ENCODE data around the gene CANX. TPM values are rescaled to one million over a fixed set of nuclear protein-coding genes. Genes with fewer than 3 reads are reported as not detected.

CANX gene
- total RNA-seq, 1 donor from 2014 or later = 574 TPM

DNA sequence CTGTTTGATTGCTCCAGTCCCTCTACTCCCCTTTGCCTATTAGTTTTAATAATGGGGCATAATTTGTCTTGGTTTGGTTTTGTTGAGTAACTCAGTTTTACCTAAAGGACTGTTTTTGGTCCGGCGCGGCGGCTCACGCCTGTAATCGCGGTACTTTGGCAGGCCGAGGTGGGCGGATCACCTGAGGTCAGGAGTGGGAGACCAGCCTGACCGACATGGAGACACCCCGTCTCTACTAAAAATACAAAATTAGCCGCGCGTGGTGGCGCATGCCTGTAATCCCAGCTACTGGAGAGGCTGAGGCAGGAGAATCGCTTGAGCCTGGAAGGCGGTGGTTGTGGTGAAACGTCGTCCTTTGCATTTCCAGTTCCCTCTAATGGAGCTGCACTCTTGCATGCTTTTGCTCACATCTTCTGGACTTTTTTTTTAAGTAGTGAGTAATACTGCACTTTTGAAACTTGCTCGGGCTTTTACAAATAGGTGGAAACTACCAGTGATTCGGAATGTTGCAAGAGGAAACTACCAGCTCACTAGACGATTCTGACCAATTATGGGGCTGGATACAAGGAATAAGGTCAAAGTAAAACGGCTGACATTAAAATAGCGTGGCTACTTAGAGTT is 33.1 kb downstream of the CANX start:
- Mint-ChIP-seq H3K4me1 (ENCODE audit: low read depth) (peaks cover 11% of the 10 kb centered on the region), H3K27ac (peak overlapping the region; percentile 53), H3K9me3 (ENCODE audit: low read depth) (no peaks in the 10 kb centered on the region), H3K36me3 (ENCODE audit: insufficient read depth) (peaks cover 25% of the 10 kb centered on the region), H3K4me3 (ENCODE audit: low read depth) (peak overlapping the region; percentile 78), H3K27me3 (no peaks in the 10 kb centered on the region)
- TF ChIP-seq, protein P1, sequence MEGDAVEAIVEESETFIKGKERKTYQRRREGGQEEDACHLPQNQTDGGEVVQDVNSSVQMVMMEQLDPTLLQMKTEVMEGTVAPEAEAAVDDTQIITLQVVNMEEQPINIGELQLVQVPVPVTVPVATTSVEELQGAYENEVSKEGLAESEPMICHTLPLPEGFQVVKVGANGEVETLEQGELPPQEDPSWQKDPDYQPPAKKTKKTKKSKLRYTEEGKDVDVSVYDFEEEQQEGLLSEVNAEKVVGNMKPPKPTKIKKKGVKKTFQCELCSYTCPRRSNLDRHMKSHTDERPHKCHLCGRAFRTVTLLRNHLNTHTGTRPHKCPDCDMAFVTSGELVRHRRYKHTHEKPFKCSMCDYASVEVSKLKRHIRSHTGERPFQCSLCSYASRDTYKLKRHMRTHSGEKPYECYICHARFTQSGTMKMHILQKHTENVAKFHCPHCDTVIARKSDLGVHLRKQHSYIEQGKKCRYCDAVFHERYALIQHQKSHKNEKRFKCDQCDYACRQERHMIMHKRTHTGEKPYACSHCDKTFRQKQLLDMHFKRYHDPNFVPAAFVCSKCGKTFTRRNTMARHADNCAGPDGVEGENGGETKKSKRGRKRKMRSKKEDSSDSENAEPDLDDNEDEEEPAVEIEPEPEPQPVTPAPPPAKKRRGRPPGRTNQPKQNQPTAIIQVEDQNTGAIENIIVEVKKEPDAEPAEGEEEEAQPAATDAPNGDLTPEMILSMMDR (IDR thresholded peaks at IDR 0.05; ENCODE audit: unreplicated experiment) = no peak
- DNase-seq (ENCODE audit: low spot score, unreplicated experiment) = no peak

DNA sequence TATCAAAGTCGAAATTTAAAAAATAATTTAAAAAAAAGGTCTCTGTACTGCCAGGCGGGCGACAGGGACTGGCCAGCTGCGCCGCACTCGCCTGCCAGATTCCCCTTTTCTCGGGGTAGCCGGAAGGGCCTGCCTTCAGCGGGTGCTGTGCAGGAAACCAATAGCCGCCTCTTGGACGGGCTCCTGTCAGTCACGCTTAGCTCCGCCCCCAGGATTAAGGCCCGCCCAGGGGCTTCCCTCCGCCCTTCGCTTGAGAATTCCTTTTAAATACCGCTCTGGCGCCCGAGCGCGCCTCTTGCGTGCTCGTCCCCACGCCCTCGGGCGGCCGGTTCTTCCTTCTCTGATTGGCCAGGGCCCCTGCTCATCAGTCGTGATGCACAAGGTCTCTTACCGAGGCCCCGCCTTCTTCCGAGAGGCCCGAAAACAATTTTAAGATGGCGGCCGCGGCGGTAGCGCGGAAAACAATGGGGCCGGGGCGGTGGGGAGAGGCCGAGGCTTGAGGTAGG is 33.7 kb downstream of the CANX start, which contains the start of gene MAML1:
TSS of gene MAML1 (plus strand) at position 411 of the 506 bp plus-strand sequence. CDS start 291 bp downstream, outside the sequence.
- Mint-ChIP-seq H3K9me3 (ENCODE audit: low read depth) (no peaks in the 10 kb centered on the region), H3K36me3 (ENCODE audit: insufficient read depth) (peaks cover 25% of the 10 kb centered on the region), H3K4me1 (ENCODE audit: low read depth) (peaks cover 16% of the 10 kb centered on the region)

DNA sequence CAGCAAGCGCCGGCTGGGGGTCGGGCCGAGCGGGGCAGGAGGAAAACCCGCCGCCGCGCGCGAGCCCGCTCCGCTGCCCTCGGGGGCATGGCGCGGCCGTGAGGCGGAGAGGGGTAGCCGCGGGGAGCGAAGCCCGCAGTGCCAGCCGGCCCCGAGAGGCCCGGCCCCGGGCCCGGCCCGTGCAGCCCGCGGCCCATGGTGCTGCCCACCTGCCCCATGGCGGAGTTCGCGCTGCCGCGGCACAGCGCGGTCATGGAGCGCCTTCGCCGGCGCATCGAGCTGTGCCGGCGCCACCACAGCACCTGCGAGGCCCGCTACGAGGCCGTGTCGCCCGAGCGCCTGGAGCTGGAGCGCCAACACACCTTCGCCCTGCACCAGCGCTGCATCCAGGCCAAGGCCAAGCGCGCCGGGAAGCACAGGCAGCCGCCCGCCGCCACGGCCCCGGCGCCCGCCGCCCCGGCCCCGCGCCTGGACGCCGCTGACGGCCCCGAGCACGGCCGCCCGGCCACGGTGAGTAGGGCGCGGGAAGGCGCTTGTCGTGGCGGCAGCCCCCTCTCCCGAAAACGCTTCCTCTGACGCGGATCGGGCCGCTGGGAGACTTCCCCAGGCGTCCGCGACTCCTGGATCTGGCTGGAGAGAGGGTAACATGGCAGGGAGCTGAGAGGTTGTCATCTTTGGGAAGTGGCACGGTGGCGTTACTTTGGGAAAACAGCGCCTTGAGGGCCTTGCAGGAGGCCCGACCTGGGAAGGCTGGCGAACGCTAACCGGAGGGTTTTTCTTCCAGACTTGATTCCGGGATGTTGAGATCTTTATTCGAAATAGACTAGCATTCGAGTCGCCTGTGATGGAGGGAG is 34.4 kb downstream of the CANX start:
- Mint-ChIP-seq H3K4me3 (ENCODE audit: low read depth) (peak overlapping the region; percentile 96), H3K27me3 (no peaks in the 10 kb centered on the region), H3K9me3 (ENCODE audit: low read depth) (no peaks in the 10 kb centered on the region), H3K4me1 (ENCODE audit: low read depth) (peaks cover 18% of the 10 kb centered on the region), H3K27ac (peak overlapping the region; percentile 97), H3K36me3 (ENCODE audit: insufficient read depth) (peaks cover 24% of the 10 kb centered on the region)
- TF ChIP-seq, protein P1 (IDR thresholded peaks at IDR 0.05; ENCODE audit: unreplicated experiment) = no peak
- peak; percentile 29 for DNase-seq (ENCODE audit: low spot score, unreplicated experiment)

More for the DNA sequence above, 33.7 kb downstream of the CANX start, which contains the start of gene MAML1:
- H3K4me3 Mint-ChIP-seq (ENCODE audit: low read depth) = peak within 1 kb of the TSS; percentile 96
- no peaks in the 10 kb centered on the region for H3K27me3 Mint-ChIP-seq
- DNase-seq (ENCODE audit: low spot score, unreplicated experiment) = peak; percentile 99
- peak within 1 kb of the TSS; percentile 97 for H3K27ac Mint-ChIP-seq
- TF ChIP-seq, protein P1 (IDR thresholded peaks at IDR 0.05; ENCODE audit: unreplicated experiment) = no peak

DNA sequence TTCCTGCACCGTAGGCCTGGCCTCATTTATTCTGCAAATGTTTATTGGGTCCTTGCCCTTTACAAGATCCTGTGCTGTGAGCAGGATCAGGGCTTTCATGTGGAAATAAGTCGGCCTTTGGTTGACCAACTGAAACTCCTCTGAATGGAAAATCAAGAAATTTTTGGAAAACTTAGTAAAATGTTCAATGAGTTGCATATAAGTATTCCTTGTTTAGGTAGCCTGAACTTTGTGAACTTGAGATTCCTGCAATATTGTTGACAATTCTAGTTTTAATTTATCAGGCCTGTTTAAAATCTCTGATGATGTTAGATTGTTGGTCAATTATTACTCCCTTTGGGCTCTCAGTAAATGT is 35.0 kb downstream of the CANX start:
- Mint-ChIP-seq H3K9me3 (ENCODE audit: low read depth) (no peaks in the 10 kb centered on the region), H3K4me1 (ENCODE audit: low read depth) (peaks cover 21% of the 10 kb centered on the region), H3K4me3 (ENCODE audit: low read depth) (peak overlapping the region; percentile 96), H3K27ac (peak overlapping the region; percentile 97), H3K27me3 (no peaks in the 10 kb centered on the region), H3K36me3 (ENCODE audit: insufficient read depth) (peaks cover 28% of the 10 kb centered on the region)
- DNase-seq (ENCODE audit: low spot score, unreplicated experiment) = no peak
- TF ChIP-seq, protein P1 (IDR thresholded peaks at IDR 0.05; ENCODE audit: unreplicated experiment) = no peak

DNA sequence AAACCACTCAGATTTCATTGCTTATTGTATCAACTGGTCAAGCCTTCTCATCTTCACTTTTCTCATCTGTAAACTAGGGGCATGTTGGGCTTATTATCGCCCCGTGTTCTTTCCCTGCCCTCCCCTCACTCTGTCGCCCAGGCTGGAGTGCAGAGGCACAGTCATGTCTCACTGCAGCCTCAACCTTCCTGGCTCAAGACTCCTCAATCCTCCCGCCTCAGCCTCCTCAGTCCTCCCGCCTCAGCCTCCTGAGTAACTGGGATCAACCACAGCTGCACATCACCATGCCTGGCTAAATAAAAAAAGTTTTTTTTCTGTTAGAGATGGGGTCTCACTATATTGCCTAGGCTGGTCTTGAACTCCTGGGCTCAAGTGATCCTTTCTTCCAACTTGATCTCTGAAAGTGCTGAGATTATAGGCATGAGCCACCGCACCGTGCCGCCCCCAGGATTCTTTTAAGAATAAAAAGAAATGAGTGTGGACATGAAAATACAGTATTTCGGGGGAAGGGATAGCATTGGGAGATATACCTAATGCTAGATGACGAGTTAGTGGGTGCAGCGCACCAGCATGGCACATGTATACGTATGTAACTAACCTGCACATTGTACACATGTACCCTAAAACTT is 35.9 kb downstream of the CANX start:
- Mint-ChIP-seq H3K4me1 (ENCODE audit: low read depth) (peaks cover 21% of the 10 kb centered on the region), H3K9me3 (ENCODE audit: low read depth) (no peaks in the 10 kb centered on the region), H3K4me3 (ENCODE audit: low read depth) (peak overlapping the region; percentile 96), H3K27me3 (no peaks in the 10 kb centered on the region), H3K27ac (peak overlapping the region; percentile 97), H3K36me3 (ENCODE audit: insufficient read depth) (peaks cover 27% of the 10 kb centered on the region)
- TF ChIP-seq, protein P1 (IDR thresholded peaks at IDR 0.05; ENCODE audit: unreplicated experiment) = no peak
- no peak for DNase-seq (ENCODE audit: low spot score, unreplicated experiment)

Data from progenitor cell of endocrine pancreas (in vitro differentiated cells).